HL-60 (cell line): ENCODE results near the gene GRIA3.

Experiments
- DNase-seq, 2 experiments: peaks; one replicate each; pipeline ENCODE4 v3.0.0-alpha.2; 2010 to 2020; ENCODE audit warnings: low read depth in 1 of 2, low spot score in 1 of 2
- H3K27ac ChIP-seq: fragments of 250-450 bp; sonication (Bioruptor Pico); replicated peaks from 2 replicates; pipeline ENCODE4 v1.5.1; 2020; ENCODE audit warnings: mild to moderate bottlenecking, moderate library complexity
- H3K27me3 ChIP-seq: fragments of 250-450 bp; sonication (Bioruptor Pico); 2 replicates; pipeline ENCODE4 v1.5.1; 2021; ENCODE audit warnings: mild to moderate bottlenecking, moderate library complexity; ENCODE audit not compliant: insufficient read depth, poor library complexity, severe bottlenecking
- H3K4me3 ChIP-seq: replicated peaks from 2 replicates; pipeline ENCODE4 v1.5.1; 2011; ENCODE audit warnings: mild to moderate bottlenecking, control low read depth, low read length; ENCODE audit not compliant: insufficient read depth
- GABPA ChIP-seq: IDR thresholded peaks from 2 replicates; pipeline ENCODE4 v1.6.1; 2012; ENCODE audit warnings: low read depth
- POLR2AphosphoS5 ChIP-seq: IDR thresholded peaks from 2 replicates; pipeline ENCODE4 v1.6.1; 2012; ENCODE audit warnings: low read depth
- SPI1 ChIP-seq: IDR thresholded peaks from 2 replicates; pipeline ENCODE4 v1.6.1; 2012; ENCODE audit warnings: low read depth, mild to moderate bottlenecking, borderline replicate concordance
- TF ChIP-seq, protein P1 (sequence below): IDR thresholded peaks from 2 replicates; pipeline ENCODE4 v1.6.1; 2012; ENCODE audit warnings: low read depth; ENCODE audit not compliant: insufficient replicate concordance
- TF ChIP-seq, protein P2 (sequence below): IDR thresholded peaks from one replicate; pipeline ENCODE4 v1.5.1; 2011; ENCODE audit warnings: low read length, control low read depth, inconsistent platforms; ENCODE audit not compliant: insufficient read depth

The GRIA3 gene

DNA sequence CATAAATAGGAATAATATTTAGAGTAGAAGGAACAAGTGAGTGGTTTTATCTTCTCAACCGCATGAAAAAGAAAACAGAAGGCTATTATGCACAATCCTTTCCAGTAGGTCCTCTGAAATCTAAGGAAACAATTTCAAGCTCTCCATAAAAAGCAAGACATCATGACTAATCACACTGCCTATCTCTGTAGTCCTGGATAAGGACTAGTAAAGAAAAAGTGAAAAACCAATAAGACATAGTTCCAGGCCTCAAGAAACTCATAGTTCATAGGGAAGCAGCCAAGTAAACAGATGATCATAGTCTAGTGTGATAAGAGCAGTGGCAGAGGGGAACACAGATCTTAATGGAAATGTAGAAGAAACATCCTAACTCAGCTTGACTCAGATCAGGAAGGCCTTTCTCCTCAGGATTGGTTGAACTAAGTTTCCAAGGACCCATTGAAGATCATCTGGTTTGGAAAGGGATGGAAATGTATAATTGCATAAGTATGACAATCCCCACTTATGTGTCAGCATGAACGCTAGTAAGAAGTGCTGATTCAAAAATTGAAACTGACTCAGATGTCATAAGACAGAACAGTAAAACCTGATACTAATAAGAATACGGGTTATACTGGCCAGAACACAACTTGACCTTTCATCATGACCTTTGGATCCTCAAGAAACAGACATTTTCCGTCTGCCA lies 155.3 kb downstream of the GRIA3 start:
- no peak overlapping the region for H3K4me3 ChIP-seq
- no peak for DNase-seq
- H3K27me3 ChIP-seq = no peaks in the 10 kb centered on the region
- TF ChIP-seq SPI1 (no peak), POLR2AphosphoS5 (no peak), GABPA (no peak)
- TF ChIP-seq, protein P1, sequence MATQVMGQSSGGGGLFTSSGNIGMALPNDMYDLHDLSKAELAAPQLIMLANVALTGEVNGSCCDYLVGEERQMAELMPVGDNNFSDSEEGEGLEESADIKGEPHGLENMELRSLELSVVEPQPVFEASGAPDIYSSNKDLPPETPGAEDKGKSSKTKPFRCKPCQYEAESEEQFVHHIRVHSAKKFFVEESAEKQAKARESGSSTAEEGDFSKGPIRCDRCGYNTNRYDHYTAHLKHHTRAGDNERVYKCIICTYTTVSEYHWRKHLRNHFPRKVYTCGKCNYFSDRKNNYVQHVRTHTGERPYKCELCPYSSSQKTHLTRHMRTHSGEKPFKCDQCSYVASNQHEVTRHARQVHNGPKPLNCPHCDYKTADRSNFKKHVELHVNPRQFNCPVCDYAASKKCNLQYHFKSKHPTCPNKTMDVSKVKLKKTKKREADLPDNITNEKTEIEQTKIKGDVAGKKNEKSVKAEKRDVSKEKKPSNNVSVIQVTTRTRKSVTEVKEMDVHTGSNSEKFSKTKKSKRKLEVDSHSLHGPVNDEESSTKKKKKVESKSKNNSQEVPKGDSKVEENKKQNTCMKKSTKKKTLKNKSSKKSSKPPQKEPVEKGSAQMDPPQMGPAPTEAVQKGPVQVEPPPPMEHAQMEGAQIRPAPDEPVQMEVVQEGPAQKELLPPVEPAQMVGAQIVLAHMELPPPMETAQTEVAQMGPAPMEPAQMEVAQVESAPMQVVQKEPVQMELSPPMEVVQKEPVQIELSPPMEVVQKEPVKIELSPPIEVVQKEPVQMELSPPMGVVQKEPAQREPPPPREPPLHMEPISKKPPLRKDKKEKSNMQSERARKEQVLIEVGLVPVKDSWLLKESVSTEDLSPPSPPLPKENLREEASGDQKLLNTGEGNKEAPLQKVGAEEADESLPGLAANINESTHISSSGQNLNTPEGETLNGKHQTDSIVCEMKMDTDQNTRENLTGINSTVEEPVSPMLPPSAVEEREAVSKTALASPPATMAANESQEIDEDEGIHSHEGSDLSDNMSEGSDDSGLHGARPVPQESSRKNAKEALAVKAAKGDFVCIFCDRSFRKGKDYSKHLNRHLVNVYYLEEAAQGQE = no peak
- TF ChIP-seq, protein P2, sequence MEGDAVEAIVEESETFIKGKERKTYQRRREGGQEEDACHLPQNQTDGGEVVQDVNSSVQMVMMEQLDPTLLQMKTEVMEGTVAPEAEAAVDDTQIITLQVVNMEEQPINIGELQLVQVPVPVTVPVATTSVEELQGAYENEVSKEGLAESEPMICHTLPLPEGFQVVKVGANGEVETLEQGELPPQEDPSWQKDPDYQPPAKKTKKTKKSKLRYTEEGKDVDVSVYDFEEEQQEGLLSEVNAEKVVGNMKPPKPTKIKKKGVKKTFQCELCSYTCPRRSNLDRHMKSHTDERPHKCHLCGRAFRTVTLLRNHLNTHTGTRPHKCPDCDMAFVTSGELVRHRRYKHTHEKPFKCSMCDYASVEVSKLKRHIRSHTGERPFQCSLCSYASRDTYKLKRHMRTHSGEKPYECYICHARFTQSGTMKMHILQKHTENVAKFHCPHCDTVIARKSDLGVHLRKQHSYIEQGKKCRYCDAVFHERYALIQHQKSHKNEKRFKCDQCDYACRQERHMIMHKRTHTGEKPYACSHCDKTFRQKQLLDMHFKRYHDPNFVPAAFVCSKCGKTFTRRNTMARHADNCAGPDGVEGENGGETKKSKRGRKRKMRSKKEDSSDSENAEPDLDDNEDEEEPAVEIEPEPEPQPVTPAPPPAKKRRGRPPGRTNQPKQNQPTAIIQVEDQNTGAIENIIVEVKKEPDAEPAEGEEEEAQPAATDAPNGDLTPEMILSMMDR = no peak
- H3K27ac ChIP-seq = no peak overlapping the region

DNA sequence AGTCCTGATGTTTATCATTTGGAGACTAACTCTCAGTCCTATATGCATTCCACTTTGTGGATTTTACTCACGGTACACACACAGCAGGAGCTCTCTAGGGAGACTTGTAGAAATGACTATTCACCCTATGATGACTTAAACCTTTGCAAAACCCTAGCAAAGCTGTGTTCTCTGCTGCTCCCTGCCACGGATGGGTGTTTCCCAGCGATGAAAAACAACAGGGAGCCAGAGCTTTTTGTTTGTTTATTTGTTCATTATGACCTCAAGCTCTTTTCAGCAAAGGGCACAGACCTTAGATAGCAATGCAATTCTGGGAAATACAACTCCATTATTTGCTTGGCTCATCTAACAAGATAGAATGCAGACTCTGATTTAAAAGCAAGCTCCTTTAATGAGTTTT lies 156.6 kb downstream of the GRIA3 start:
- DNase-seq = no peak
- H3K27ac ChIP-seq = no peak overlapping the region
- H3K4me3 ChIP-seq = no peak overlapping the region
- no peaks in the 10 kb centered on the region for H3K27me3 ChIP-seq
- TF ChIP-seq, protein P1 = no peak
- TF ChIP-seq GABPA (no peak), SPI1 (no peak), POLR2AphosphoS5 (no peak)
- TF ChIP-seq, protein P2 = no peak

DNA sequence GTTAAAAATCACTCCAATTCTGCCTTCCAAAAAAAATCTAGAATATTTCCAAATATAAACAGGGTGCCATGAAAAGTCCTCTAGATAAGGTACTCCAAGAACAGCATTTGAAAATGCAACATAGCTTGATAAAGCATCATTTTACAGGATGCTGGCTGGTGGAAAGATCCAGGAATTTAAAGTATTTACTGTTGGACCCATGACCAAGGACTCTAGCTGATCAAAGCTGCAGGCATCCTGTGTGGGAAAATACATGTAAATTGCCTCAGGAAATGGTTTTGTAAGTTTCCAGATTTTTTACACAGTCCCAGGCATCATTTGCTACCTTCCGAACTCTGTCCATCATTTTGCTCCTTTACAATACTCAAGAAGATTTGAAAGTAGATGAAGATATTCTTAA lies 164.4 kb downstream of the GRIA3 start:
- Histone ChIP-seq H3K4me3 (no peak overlapping the region), H3K27ac (no peak overlapping the region), H3K27me3 (no peaks in the 10 kb centered on the region)
- TF ChIP-seq, protein P2 = no peak
- TF ChIP-seq GABPA = no peak
- no peak for TF ChIP-seq POLR2AphosphoS5
- TF ChIP-seq SPI1 = no peak
- TF ChIP-seq, protein P1 = no peak
- DNase-seq = no peak
